Ascending aorta (tissue), 2 donors: ENCODE results near the gene TTLL10. TPM values are rescaled to one million over a fixed set of nuclear protein-coding genes. Genes with fewer than 3 reads are reported as not detected.

ENCODE experiments used
- DNase-seq, 2 donors: peaks; one replicate each; pipeline ENCODE4 v3.0.0-alpha.2; 2019; ENCODE audit warnings: low spot score in 2 of 2
- H3K27ac ChIP-seq, 2 donors: fragments of 200-600 bp; sonication (generic); one replicate each; pipeline ENCODE4 v1.5.1; 2016 to 2017; ENCODE audit warnings: mild to moderate bottlenecking in 1 of 2
- H3K27me3 ChIP-seq: fragments of 200-600 bp; sonication (generic); one replicate; pipeline ENCODE4 v1.5.1; 2017
- H3K36me3 ChIP-seq, 2 donors: fragments of 200-600 bp; sonication (generic); one replicate each; pipeline ENCODE4 v1.5.1; 2016
- H3K4me1 ChIP-seq, 2 donors: fragments of 200-600 bp; sonication (generic); one replicate each; pipeline ENCODE4 v1.5.1; 2016 to 2017; ENCODE audit warnings: mild to moderate bottlenecking in 1 of 2
- H3K4me3 ChIP-seq, 2 donors: fragments of 200-600 bp; sonication (generic); one replicate each; pipeline ENCODE4 v1.5.1; 2016 to 2017; ENCODE audit warnings: mild to moderate bottlenecking in 1 of 2
- H3K9me3 ChIP-seq, 2 donors: fragments of 200-600 bp; sonication (generic); one replicate each; pipeline ENCODE4 v1.5.1; 2016
- intact Hi-C: fragments of 100-400 bp; cut with DNase I; formaldehyde crosslinking; loops from one replicate; pipeline ENCODE4 v1.15.1; 2023
- total RNA-seq: library from RNA; depleted of rRNA; stranded (reverse); fragments of >200 nt; gene quantifications from one replicate; pipeline ENCODE4 v1.1.0, GENCODE V29; 2016
- TF ChIP-seq, protein P1 (sequence below), 3 experiments: fragments of 200-600 bp in 2 of 3; fragments of 450-650 bp in 1 of 3; sonication (generic) in 2 of 3; IDR thresholded peaks; one replicate each; pipeline ENCODE4 v1.5.1; 2016 to 2019; ENCODE audit warnings: antibody characterized with exemption in 3 of 3, mild to moderate bottlenecking in 1 of 3, moderate library complexity in 1 of 3

Gene TTLL10
- total RNA-seq, 1 donor from 2014 or later: not detected

DNA sequence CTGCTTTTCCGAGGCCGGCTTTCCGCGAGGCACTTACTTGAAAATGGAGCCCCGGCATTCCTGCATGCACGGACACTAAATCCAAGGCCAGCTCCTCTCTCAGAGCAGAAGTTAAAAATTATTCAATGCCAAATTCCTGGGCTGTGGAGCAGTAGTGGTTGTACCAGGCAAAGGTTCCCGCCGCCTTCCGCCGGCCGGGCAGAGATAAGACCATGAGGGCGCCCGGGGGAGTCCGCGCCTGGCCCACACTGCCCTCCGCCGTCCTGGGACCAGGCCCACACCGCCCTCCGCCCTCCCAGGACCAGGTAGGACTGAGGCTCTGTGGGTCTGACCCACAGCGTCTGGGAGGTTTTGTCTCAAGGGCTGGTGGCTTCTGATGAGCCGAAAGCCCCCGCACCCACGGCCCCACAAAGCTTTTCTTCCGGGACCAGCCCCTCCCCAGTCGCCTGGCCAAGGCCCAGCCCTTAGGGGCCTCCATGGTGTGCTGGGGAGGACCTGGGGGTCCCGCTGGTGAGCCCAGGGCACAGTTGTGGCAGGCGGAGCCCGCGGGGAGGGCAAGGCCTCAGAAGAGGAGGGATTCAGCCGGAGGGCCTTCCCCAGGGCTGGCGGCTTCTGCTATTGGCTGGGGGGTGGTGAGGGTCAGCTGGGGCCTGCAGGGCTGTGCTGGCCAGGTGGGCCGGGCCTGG lies 45.1 kb upstream of the TTLL10 start:
- H3K27ac ChIP-seq: no peak overlapping the region
- intact Hi-C loops: no loop called here

GRCh38 chr1:1129381-1129821 lies 44.3 kb upstream of the TTLL10 start:
- Histone ChIP-seq H3K4me3 (no peak overlapping the region), H3K9me3 (no peaks in the 10 kb centered on the region), H3K4me1 (no peaks in the 10 kb centered on the region), H3K27ac (no peak overlapping the region), H3K27me3 (no peaks in the 10 kb centered on the region), H3K36me3 (no peaks in the 10 kb centered on the region)
- TF ChIP-seq, protein P1, sequence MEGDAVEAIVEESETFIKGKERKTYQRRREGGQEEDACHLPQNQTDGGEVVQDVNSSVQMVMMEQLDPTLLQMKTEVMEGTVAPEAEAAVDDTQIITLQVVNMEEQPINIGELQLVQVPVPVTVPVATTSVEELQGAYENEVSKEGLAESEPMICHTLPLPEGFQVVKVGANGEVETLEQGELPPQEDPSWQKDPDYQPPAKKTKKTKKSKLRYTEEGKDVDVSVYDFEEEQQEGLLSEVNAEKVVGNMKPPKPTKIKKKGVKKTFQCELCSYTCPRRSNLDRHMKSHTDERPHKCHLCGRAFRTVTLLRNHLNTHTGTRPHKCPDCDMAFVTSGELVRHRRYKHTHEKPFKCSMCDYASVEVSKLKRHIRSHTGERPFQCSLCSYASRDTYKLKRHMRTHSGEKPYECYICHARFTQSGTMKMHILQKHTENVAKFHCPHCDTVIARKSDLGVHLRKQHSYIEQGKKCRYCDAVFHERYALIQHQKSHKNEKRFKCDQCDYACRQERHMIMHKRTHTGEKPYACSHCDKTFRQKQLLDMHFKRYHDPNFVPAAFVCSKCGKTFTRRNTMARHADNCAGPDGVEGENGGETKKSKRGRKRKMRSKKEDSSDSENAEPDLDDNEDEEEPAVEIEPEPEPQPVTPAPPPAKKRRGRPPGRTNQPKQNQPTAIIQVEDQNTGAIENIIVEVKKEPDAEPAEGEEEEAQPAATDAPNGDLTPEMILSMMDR (IDR thresholded peaks at IDR 0.05): no peak
- DNase-seq: no peak
- intact Hi-C loops: no loop called here

More for the DNA sequence above, 45.1 kb upstream of the TTLL10 start:
- H3K27me3 ChIP-seq: no peaks in the 10 kb centered on the region
- H3K4me3 ChIP-seq: no peak overlapping the region
- H3K36me3 ChIP-seq: no peaks in the 10 kb centered on the region
- H3K4me1 ChIP-seq: no peaks in the 10 kb centered on the region
- DNase-seq: no peak
- no peaks in the 10 kb centered on the region for H3K9me3 ChIP-seq
- TF ChIP-seq, protein P1 (IDR thresholded peaks at IDR 0.05): no peak

- no peaks in the 10 kb centered on the region for H3K4me1 ChIP-seq
- H3K36me3 ChIP-seq: no peaks in the 10 kb centered on the region
- H3K4me3 ChIP-seq: no peak overlapping the region
- H3K27ac ChIP-seq: no peak overlapping the region
- DNase-seq: no peak
- no peaks in the 10 kb centered on the region for H3K27me3 ChIP-seq
- TF ChIP-seq, protein P1 (IDR thresholded peaks at IDR 0.05): no peak
- H3K9me3 ChIP-seq: no peaks in the 10 kb centered on the region
- intact Hi-C loops: no loop called here
Measured at GRCh38 chr1:1130206-1131120, 43.2 kb upstream of the TTLL10 start.

- no peaks in the 10 kb centered on the region for H3K27me3 ChIP-seq
- no peaks in the 10 kb centered on the region for H3K4me1 ChIP-seq
- TF ChIP-seq, protein P1 (IDR thresholded peaks at IDR 0.05): no peak
- H3K27ac ChIP-seq: no peak overlapping the region
- H3K9me3 ChIP-seq: no peaks in the 10 kb centered on the region
- H3K36me3 ChIP-seq: no peaks in the 10 kb centered on the region
- no peak overlapping the region for H3K4me3 ChIP-seq
- intact Hi-C loops: no loop called here
- no peak for DNase-seq
Measured at GRCh38 chr1:1132042-1132950, 41.4 kb upstream of the TTLL10 start.
